Measurements from ENCODE around the gene TMTC1. TPM values are rescaled to one million over a fixed set of nuclear protein-coding genes. Genes with fewer than 3 reads are reported as not detected.

TMTC1 gene
- total and polyA plus RNA-seq, 2 donors (not counting 1 experiment from before 2014, with no cell fraction given), result 62.2 to 222 TPM

DNA sequence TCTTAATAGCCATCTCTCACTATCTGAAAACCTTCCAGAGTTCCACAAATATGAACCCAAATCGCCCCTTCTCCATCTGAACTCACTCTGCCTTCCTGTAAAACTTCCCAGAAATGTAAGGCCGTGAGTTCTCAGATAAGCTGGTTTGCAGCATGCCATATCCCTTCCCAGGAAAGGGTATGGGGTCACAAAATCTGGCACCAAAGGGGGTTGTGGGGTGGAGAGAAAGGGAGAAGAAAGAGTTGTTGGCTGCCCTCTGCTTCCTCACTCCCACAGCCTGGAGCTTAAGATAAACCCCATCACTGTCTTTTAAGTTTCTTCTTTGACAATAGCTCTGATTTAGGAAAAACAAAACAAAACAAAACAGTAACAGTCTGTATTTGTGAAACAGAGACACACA, 10.7 kb downstream of the TMTC1 start:
- Histone ChIP-seq H3K4me3 (replicated peaks in 1 of 4; ENCODE audit: control extremely low read depth in 1 of 4, insufficient read depth in 1 of 4, low read depth in 3 of 4, low read length in 4 of 4) (no peak overlapping the region), H3K4me1 (ENCODE audit: control insufficient read depth, extremely low read depth, insufficient read depth, low read length) (no peaks in the 10 kb centered on the region), H4K20me1 (ENCODE audit: control insufficient read depth, extremely low read depth, insufficient read depth, low read length) (no peaks in the 10 kb centered on the region), H3K4me2 (ENCODE audit: extremely low read depth, insufficient read depth, low read length) (no peak overlapping the region), H2AFZ (ENCODE audit: low read length) (no peak overlapping the region), H3K27me3 (ENCODE audit: control insufficient read depth, insufficient read depth, low read length) (no peaks in the 10 kb centered on the region), H3K9me3 (ENCODE audit: control insufficient read depth, insufficient read depth, low read depth, low read length) (no peaks in the 10 kb centered on the region), H3K9ac (ENCODE audit: insufficient read depth, low read length) (no peak overlapping the region), H3K79me2 (ENCODE audit: control insufficient read depth, insufficient read depth, low read length) (peaks cover 12% of the 10 kb centered on the region), H3K27ac (ENCODE audit: insufficient read depth, low read length) (no peak overlapping the region), H3K36me3 (ENCODE audit: control insufficient read depth, insufficient read depth, low read length) (no peaks in the 10 kb centered on the region)
- no peak for DNase-seq (ENCODE audit: low read depth in 2 of 2)
- TF ChIP-seq CTCF (conservative IDR thresholded peaks at IDR 0.05 in 1 of 2, IDR thresholded peaks at IDR 0.05 in 1 of 2; ENCODE audit: low read depth in 1 of 2, low read length in 2 of 2) (no peak), EZH2 (IDR thresholded peaks at IDR 0.05; ENCODE audit: low read length, missing control alignments) (no peak)

DNA sequence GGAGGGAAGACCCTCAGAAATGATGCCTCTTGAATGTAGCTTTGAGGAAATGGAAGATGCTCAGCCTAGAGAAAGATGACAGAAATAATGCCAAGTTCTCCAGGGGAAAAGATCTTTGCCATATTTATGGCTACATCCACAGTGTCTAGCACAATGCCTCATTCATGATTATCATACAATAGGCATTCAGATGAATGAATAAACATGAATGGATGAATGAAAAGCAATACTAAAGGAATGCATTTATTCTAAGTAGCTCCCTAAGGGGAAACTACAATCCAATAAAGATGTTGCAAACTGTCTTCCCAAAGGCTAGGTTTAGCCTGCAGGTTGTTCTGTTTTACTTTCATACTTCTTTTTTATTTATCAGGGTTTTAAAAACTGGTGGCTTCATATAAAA, 12.0 kb downstream of the TMTC1 start:
- no peak for DNase-seq (ENCODE audit: low read depth in 2 of 2)
- no peaks in the 10 kb centered on the region for H3K9me3 ChIP-seq (ENCODE audit: control insufficient read depth, insufficient read depth, low read depth, low read length)
- no peaks in the 10 kb centered on the region for H3K27me3 ChIP-seq (ENCODE audit: control insufficient read depth, insufficient read depth, low read length)
- H2AFZ ChIP-seq (ENCODE audit: low read length), result no peak overlapping the region
- no peak overlapping the region for H3K4me2 ChIP-seq (ENCODE audit: extremely low read depth, insufficient read depth, low read length)
- H3K9ac ChIP-seq (ENCODE audit: insufficient read depth, low read length), result no peak overlapping the region
- H3K4me3 ChIP-seq (replicated peaks in 1 of 4; ENCODE audit: control extremely low read depth in 1 of 4, insufficient read depth in 1 of 4, low read depth in 3 of 4, low read length in 4 of 4), result no peak overlapping the region
- H3K79me2 ChIP-seq (ENCODE audit: control insufficient read depth, insufficient read depth, low read length), result peaks cover 13% of the 10 kb centered on the region
- H3K27ac ChIP-seq (ENCODE audit: insufficient read depth, low read length), result no peak overlapping the region
- TF ChIP-seq EZH2 (IDR thresholded peaks at IDR 0.05; ENCODE audit: low read length, missing control alignments), result no peak
- TF ChIP-seq CTCF (conservative IDR thresholded peaks at IDR 0.05 in 1 of 2, IDR thresholded peaks at IDR 0.05 in 1 of 2; ENCODE audit: low read depth in 1 of 2, low read length in 2 of 2), result no peak
- H3K36me3 ChIP-seq (ENCODE audit: control insufficient read depth, insufficient read depth, low read length), result no peaks in the 10 kb centered on the region
- no peaks in the 10 kb centered on the region for H3K4me1 ChIP-seq (ENCODE audit: control insufficient read depth, extremely low read depth, insufficient read depth, low read length)
- no peaks in the 10 kb centered on the region for H4K20me1 ChIP-seq (ENCODE audit: control insufficient read depth, extremely low read depth, insufficient read depth, low read length)

- Histone ChIP-seq H3K27me3 (ENCODE audit: control insufficient read depth, insufficient read depth, low read length) (no peaks in the 10 kb centered on the region), H4K20me1 (ENCODE audit: control insufficient read depth, extremely low read depth, insufficient read depth, low read length) (no peaks in the 10 kb centered on the region), H3K4me3 (replicated peaks in 1 of 4; ENCODE audit: control extremely low read depth in 1 of 4, insufficient read depth in 1 of 4, low read depth in 3 of 4, low read length in 4 of 4) (no peak overlapping the region), H3K36me3 (ENCODE audit: control insufficient read depth, insufficient read depth, low read length) (no peaks in the 10 kb centered on the region), H2AFZ (ENCODE audit: low read length) (no peak overlapping the region), H3K79me2 (ENCODE audit: control insufficient read depth, insufficient read depth, low read length) (peaks cover 11% of the 10 kb centered on the region), H3K27ac (ENCODE audit: insufficient read depth, low read length) (no peak overlapping the region), H3K9ac (ENCODE audit: insufficient read depth, low read length) (no peak overlapping the region), H3K4me2 (ENCODE audit: extremely low read depth, insufficient read depth, low read length) (no peak overlapping the region), H3K9me3 (ENCODE audit: control insufficient read depth, insufficient read depth, low read depth, low read length) (no peaks in the 10 kb centered on the region), H3K4me1 (ENCODE audit: control insufficient read depth, extremely low read depth, insufficient read depth, low read length) (no peaks in the 10 kb centered on the region)
- TF ChIP-seq CTCF (conservative IDR thresholded peaks at IDR 0.05 in 1 of 2, IDR thresholded peaks at IDR 0.05 in 1 of 2; ENCODE audit: low read depth in 1 of 2, low read length in 2 of 2) (no peak), EZH2 (IDR thresholded peaks at IDR 0.05; ENCODE audit: low read length, missing control alignments) (no peak)
- DNase-seq (ENCODE audit: low read depth in 2 of 2), result no peak
Measured at GRCh38 chr12:29771165-29771564, 12.6 kb downstream of the TMTC1 start.
